Keratinocyte (primary cell): ENCODE measurements around the gene RNF17.

ENCODE experiments used
- CTCF ChIP-seq, 3 experiments: IDR thresholded peaks in 1 of 3; conservative IDR thresholded peaks in 1 of 3; optimal IDR thresholded peaks in 1 of 3; 2 replicates in 2 of 3; 3 replicates in 1 of 3; pipeline versions ENCODE3 to v1.5.1; 2011; ENCODE audit warnings: low read length in 3 of 3, mild to moderate bottlenecking in 3 of 3, moderate library complexity in 2 of 3, control low read depth in 1 of 3, inconsistent platforms in 1 of 3; ENCODE audit not compliant: insufficient read depth in 2 of 3; ENCODE audit errors: extremely low read depth in 1 of 3
- EZH2 ChIP-seq: IDR thresholded peaks from one replicate; pipeline ENCODE4 v1.6.1; 2012; ENCODE audit warnings: inconsistent platforms, mild to moderate bottlenecking, low read length, moderate library complexity

DNA sequence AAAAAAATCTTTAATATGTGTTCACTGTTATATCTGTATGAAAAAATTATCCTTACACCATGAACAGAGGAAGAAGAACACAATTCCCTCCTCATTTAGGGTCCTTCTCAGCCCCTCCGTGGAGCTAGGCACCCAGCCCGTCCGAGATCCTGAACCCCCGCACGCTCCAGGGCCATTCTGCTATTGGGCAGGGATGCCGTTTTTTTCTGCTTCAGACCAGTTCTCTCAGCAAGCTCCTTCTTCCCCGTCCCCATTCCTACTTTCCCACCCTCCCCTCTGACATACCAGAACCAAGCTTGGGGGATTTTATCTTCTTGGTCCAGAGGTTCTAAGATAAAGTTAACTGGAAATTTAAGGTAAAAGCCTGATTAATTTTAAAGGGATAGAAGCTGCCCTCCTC, 47.5 kb upstream of the RNF17 start:
- TF ChIP-seq CTCF (optimal IDR thresholded peaks at IDR 0.05 in 1 of 3, IDR thresholded peaks at IDR 0.05 in 1 of 3, conservative IDR thresholded peaks at IDR 0.05 in 1 of 3; ENCODE audit: extremely low read depth in 1 of 3, insufficient read depth in 2 of 3, low read length in 3 of 3) (no peak), EZH2 (no peak)
